ENCODE results near the gene UBE2G1. TPM values are rescaled to one million over a fixed set of nuclear protein-coding genes. Genes with fewer than 3 reads are reported as not detected.
A peak's percentile ranks its signal among the peaks of the same experiment; 100 is the strongest.
"Not testable (repeated sequence)": the region's sequence is repeated elsewhere in the genome, so short reads cannot be mapped to it uniquely, and the experiment has no call there.

The UBE2G1 gene
- total RNA-seq, 1 experiment from 2014 or later = 68.2 TPM

- DNase-seq (ENCODE audit: low read depth) = no peak
Measured at GRCh38 chr17:4305224-4305623, 61.3 kb downstream of the UBE2G1 start.

GRCh38 chr17:4304417-4305027, 62.0 kb downstream of the UBE2G1 start:
- peak; percentile 24 for DNase-seq (ENCODE audit: low read depth)

GRCh38 chr17:4301066-4301465, 65.4 kb downstream of the UBE2G1 start:
- DNase-seq (ENCODE audit: low read depth) = no peak

GRCh38 chr17:4297351-4297750, 69.1 kb downstream of the UBE2G1 start:
- DNase-seq (ENCODE audit: low read depth) = no peak

GRCh38 chr17:4295686-4296085, 70.8 kb downstream of the UBE2G1 start:
- DNase-seq (ENCODE audit: low read depth) = no peak

- DNase-seq (ENCODE audit: low read depth) = no peak
Measured at GRCh38 chr17:4293572-4293971, 72.9 kb downstream of the UBE2G1 start.

GRCh38 chr17:4287710-4288109, 78.8 kb downstream of the UBE2G1 start:
- no peak for DNase-seq (ENCODE audit: low read depth)

- DNase-seq (ENCODE audit: low read depth) = no peak
Measured at GRCh38 chr17:4276514-4276913, 90.0 kb downstream of the UBE2G1 start.

- no peak for DNase-seq (ENCODE audit: low read depth)
Measured at GRCh38 chr17:4272972-4273368, 93.5 kb downstream of the UBE2G1 start.

GRCh38 chr17:4272213-4272971, 94.1 kb downstream of the UBE2G1 start:
- DNase-seq (ENCODE audit: low read depth) = no peak

GRCh38 chr17:4270736-4271135, 95.7 kb downstream of the UBE2G1 start:
- DNase-seq (ENCODE audit: low read depth) = no peak

- DNase-seq (ENCODE audit: low read depth) = no peak
Measured at GRCh38 chr17:4269915-4270314, 96.6 kb downstream of the UBE2G1 start.

- no peak for DNase-seq (ENCODE audit: low read depth)
Measured at GRCh38 chr17:4267402-4267801, 99.1 kb downstream of the UBE2G1 start.

GRCh38 chr17:4266550-4266949, 99.9 kb downstream of the UBE2G1 start:
- no peak for DNase-seq (ENCODE audit: low read depth)

- DNase-seq (ENCODE audit: low read depth) = peak; percentile 97
Measured at GRCh38 chr17:4263282-4264215, 102.9 kb downstream of the UBE2G1 start, which contains the start of gene ANKFY1. TSS of gene ANKFY1 (minus strand) at chr17:4263979. CDS start at chr17:4263941, 38 bp downstream.

- DNase-seq (ENCODE audit: low read depth) = no peak
Measured at GRCh38 chr17:4262703-4263102, 103.8 kb downstream of the UBE2G1 start.

- DNase-seq (ENCODE audit: low read depth) = no peak
Measured at GRCh38 chr17:4261452-4261851, 105.0 kb downstream of the UBE2G1 start.

GRCh38 chr17:4258867-4259266, 107.6 kb downstream of the UBE2G1 start:
- DNase-seq (ENCODE audit: low read depth) = no peak

GRCh38 chr17:4256952-4257351, 109.5 kb downstream of the UBE2G1 start:
- DNase-seq (ENCODE audit: low read depth) = no peak

GRCh38 chr17:4255271-4255670, 111.2 kb downstream of the UBE2G1 start:
- not testable (repeated sequence) for DNase-seq (ENCODE audit: low read depth)

- DNase-seq (ENCODE audit: low read depth) = no peak
Measured at GRCh38 chr17:4250887-4251286, 115.6 kb downstream of the UBE2G1 start.

- DNase-seq (ENCODE audit: low read depth) = peak; percentile 27
Measured at GRCh38 chr17:4249452-4250029, 116.9 kb downstream of the UBE2G1 start.
